ENCODE results near the gene DNAJC5. TPM values are rescaled to one million over a fixed set of nuclear protein-coding genes. Genes with fewer than 3 reads are reported as not detected.

The DNAJC5 gene
- total RNA-seq, 1 donor from 2014 or later: 57.9 TPM

- no peak overlapping the region for H3K27ac Mint-ChIP-seq (ENCODE audit: unreplicated experiment)
- no peak for TF ChIP-seq CTCF (IDR thresholded peaks at IDR 0.05; ENCODE audit: partially characterized antibody, unreplicated experiment)
- H3K36me3 Mint-ChIP-seq (ENCODE audit: unreplicated experiment): no peaks in the 10 kb centered on the region
- peaks cover 4% of the 10 kb centered on the region for H3K27me3 Mint-ChIP-seq (ENCODE audit: unreplicated experiment)
- DNase-seq: no peak
- peaks cover 3% of the 10 kb centered on the region for H3K9me3 Mint-ChIP-seq (ENCODE audit: unreplicated experiment)
- H3K4me1 Mint-ChIP-seq (ENCODE audit: low read depth, unreplicated experiment): peaks cover 11% of the 10 kb centered on the region
- H3K4me3 Mint-ChIP-seq (ENCODE audit: unreplicated experiment): no peak overlapping the region
Measured at GRCh38 chr20:63861981-63862901, 32.7 kb upstream of the DNAJC5 start.

GRCh38 chr20:63863021-63863797 lies 31.7 kb upstream of the DNAJC5 start:
- DNase-seq: no peak
- H3K9me3 Mint-ChIP-seq (ENCODE audit: unreplicated experiment): peaks cover 6% of the 10 kb centered on the region
- peak overlapping the region; percentile 23 for H3K27ac Mint-ChIP-seq (ENCODE audit: unreplicated experiment)
- TF ChIP-seq CTCF (IDR thresholded peaks at IDR 0.05; ENCODE audit: partially characterized antibody, unreplicated experiment): no peak
- peaks cover 4% of the 10 kb centered on the region for H3K27me3 Mint-ChIP-seq (ENCODE audit: unreplicated experiment)
- peaks cover 12% of the 10 kb centered on the region for H3K4me1 Mint-ChIP-seq (ENCODE audit: low read depth, unreplicated experiment)
- peak overlapping the region; percentile 85 for H3K4me3 Mint-ChIP-seq (ENCODE audit: unreplicated experiment)
- no peaks in the 10 kb centered on the region for H3K36me3 Mint-ChIP-seq (ENCODE audit: unreplicated experiment)

- peak; percentile 34 for TF ChIP-seq CTCF (IDR thresholded peaks at IDR 0.05; ENCODE audit: partially characterized antibody, unreplicated experiment)
- peak; percentile 73 for DNase-seq
- Mint-ChIP-seq H3K27ac (ENCODE audit: unreplicated experiment) (peak overlapping the region; percentile 23), H3K4me3 (ENCODE audit: unreplicated experiment) (peak overlapping the region; percentile 97), H3K4me1 (ENCODE audit: low read depth, unreplicated experiment) (peaks cover 12% of the 10 kb centered on the region), H3K27me3 (ENCODE audit: unreplicated experiment) (peaks cover 4% of the 10 kb centered on the region), H3K36me3 (ENCODE audit: unreplicated experiment) (no peaks in the 10 kb centered on the region), H3K9me3 (ENCODE audit: unreplicated experiment) (peaks cover 9% of the 10 kb centered on the region)
Measured at GRCh38 chr20:63863798-63864544, 31.0 kb upstream of the DNAJC5 start.

GRCh38 chr20:63864545-63864977 lies 30.4 kb upstream of the DNAJC5 start:
- Mint-ChIP-seq H3K9me3 (ENCODE audit: unreplicated experiment) (peaks cover 10% of the 10 kb centered on the region), H3K27me3 (ENCODE audit: unreplicated experiment) (peaks cover 4% of the 10 kb centered on the region), H3K27ac (ENCODE audit: unreplicated experiment) (peak overlapping the region; percentile 55), H3K4me3 (ENCODE audit: unreplicated experiment) (peak overlapping the region; percentile 97), H3K36me3 (ENCODE audit: unreplicated experiment) (no peaks in the 10 kb centered on the region), H3K4me1 (ENCODE audit: low read depth, unreplicated experiment) (peaks cover 13% of the 10 kb centered on the region)
- TF ChIP-seq CTCF (IDR thresholded peaks at IDR 0.05; ENCODE audit: partially characterized antibody, unreplicated experiment): peak; percentile 5
- DNase-seq: no peak
